ENCODE measurements around the gene KDM4F.

The KDM4F gene

DNA sequence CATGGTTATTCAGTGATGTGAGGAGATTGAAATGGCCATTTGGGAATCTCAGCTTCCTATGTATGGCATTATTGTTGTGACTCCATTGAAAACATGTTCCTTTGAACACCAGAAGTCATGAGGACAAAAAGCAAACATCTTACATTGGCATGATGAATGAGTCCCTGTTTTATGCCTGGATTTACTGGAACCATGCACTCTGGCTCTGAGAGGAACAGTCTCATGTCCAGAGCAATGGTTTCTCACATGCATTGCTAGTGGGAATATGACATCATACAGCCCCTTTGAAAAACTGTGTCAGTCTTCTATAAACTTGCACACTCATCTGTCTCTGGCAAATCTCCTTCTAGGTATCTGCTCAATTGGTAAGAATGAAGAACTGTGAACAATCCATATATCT lies 3.4 kb upstream of the KDM4F start:
- no peak overlapping the region for H3K4me3 ChIP-seq (ENCODE audit: control insufficient read depth, low read depth, low read length)
- DNase-seq (ENCODE audit: low read depth): no peak
- no peak for TF ChIP-seq CTCF (IDR thresholded peaks at IDR 0.05; ENCODE audit: control insufficient read depth, insufficient read depth, low read depth, low read length, missing control alignments)

GRCh38 chr11:95050595-95051202 lies 1.5 kb downstream of the KDM4F start:
- no peak overlapping the region for H3K4me3 ChIP-seq (ENCODE audit: control insufficient read depth, low read depth, low read length)
- no peak for TF ChIP-seq CTCF (IDR thresholded peaks at IDR 0.05; ENCODE audit: control insufficient read depth, insufficient read depth, low read depth, low read length, missing control alignments)
- DNase-seq (ENCODE audit: low read depth): no peak

DNA sequence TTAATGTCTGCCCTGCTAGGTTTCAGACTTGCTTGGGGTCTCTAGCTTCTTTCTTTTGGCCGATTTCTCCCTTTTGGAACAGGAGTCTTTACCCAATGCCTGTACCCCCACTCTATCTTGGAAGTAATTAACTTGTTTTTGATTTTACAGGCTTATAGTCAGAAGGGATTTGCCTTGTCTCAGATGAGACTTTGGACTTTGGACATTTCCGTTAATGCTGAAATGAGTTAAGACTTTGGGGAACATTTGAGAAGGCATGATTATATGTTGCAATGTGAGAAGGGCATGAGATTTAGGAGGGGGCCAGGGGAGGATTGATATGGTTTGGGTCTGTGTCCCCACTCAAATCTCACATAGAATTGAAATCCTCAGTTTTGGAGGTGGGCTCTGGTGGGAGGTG lies 5.1 kb downstream of the KDM4F start:
- DNase-seq (ENCODE audit: low read depth): no peak
- TF ChIP-seq CTCF (IDR thresholded peaks at IDR 0.05; ENCODE audit: control insufficient read depth, insufficient read depth, low read depth, low read length, missing control alignments): no peak
- no peak overlapping the region for H3K4me3 ChIP-seq (ENCODE audit: control insufficient read depth, low read depth, low read length)

- no peak for DNase-seq (ENCODE audit: low read depth)
- no peak for TF ChIP-seq CTCF (IDR thresholded peaks at IDR 0.05; ENCODE audit: control insufficient read depth, insufficient read depth, low read depth, low read length, missing control alignments)
- H3K4me3 ChIP-seq (ENCODE audit: control insufficient read depth, low read depth, low read length): no peak overlapping the region
Observed at GRCh38 chr11:95055283-95055897, 6.2 kb downstream of the KDM4F start.

DNA sequence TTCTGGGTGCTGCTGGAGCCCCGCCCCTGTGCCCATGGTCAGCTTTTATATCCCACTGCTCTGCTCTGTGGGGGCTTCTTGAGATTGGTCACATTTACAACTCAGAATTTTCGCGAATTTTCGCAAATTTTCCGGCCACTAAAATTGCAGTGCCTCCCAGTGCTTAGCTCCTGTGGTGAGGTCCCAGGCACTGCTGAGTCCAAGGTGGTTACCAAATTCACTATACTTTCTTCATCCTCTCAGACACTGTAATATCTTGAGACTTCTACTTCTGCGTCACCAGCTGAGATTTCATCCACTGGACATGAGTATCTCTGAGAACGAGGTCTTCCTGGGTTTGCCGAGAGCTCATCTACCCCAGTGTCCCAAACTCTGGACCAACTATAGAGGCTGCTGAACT lies 8.7 kb downstream of the KDM4F start:
- no peak for DNase-seq (ENCODE audit: low read depth)
- TF ChIP-seq CTCF (IDR thresholded peaks at IDR 0.05; ENCODE audit: control insufficient read depth, insufficient read depth, low read depth, low read length, missing control alignments): no peak
- no peak overlapping the region for H3K4me3 ChIP-seq (ENCODE audit: control insufficient read depth, low read depth, low read length)

DNA sequence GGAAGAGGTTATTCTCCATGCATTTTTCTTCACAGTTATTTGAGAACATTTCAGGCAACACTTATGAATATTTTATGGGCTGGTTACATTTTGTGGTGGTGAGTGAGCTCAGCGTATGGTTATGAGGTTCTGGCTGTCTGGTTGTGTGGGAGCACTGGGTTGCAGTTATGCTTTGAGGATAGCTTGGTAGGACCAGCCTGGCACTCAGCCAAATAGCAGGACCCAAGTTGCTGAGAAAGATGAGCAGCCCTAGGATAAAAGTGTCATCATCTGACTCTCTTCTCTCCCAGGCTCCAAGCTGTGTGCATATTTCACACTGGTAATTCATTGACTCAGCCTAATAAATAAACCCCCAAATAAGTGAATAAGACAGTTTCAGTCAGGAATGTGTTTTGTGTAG lies 9.4 kb downstream of the KDM4F start:
- no peak for DNase-seq (ENCODE audit: low read depth)
- no peak overlapping the region for H3K4me3 ChIP-seq (ENCODE audit: control insufficient read depth, low read depth, low read length)
- no peak for TF ChIP-seq CTCF (IDR thresholded peaks at IDR 0.05; ENCODE audit: control insufficient read depth, insufficient read depth, low read depth, low read length, missing control alignments)

Data from AG09309 (cell line).